ENCODE data around the gene CYP1B1. TPM values are rescaled to one million over a fixed set of nuclear protein-coding genes. Genes with fewer than 3 reads are reported as not detected.
A peak's percentile ranks its signal among the peaks of the same experiment; 100 is the strongest.

The CYP1B1 gene
- total RNA-seq, 2 donors from 2014 or later = 4.8 to 6.3 TPM

DNA sequence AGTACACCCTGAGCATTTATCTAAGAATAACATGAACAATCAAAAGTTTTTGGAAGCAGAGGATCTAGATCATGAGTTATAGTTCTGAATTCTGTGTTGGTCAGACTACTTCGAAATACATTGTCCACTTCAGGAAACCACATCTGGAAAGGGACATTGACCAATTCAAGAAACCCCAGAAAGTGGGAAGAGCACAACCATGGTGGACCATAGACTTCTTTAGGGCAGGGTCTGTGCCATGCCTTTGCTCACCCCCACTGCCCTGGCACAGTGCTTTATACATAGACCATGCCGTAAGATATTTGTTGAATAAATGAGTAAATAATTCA, 44.3 kb upstream of the CYP1B1 start:
- no peaks in the 10 kb centered on the region for H3K36me3 ChIP-seq (ENCODE audit: control insufficient read depth, insufficient read depth, low read length)
- H3K27me3 Mint-ChIP-seq (ENCODE audit: insufficient read depth) = peaks cover 2% of the 10 kb centered on the region
- no peaks in the 10 kb centered on the region for H3K27me3 ChIP-seq (ENCODE audit: control insufficient read depth, insufficient read depth, low read length, poor library complexity, severe bottlenecking)
- H3K4me3 ChIP-seq (ENCODE audit: low read length) = no peak overlapping the region
- H3K27ac Mint-ChIP-seq = no peak overlapping the region
- no peak overlapping the region for H3K27ac ChIP-seq (ENCODE audit: low read depth, low read length)
- no peaks in the 10 kb centered on the region for H3K4me1 ChIP-seq (ENCODE audit: control insufficient read depth, insufficient read depth, low read length)
- no peaks in the 10 kb centered on the region for H3K9me3 ChIP-seq (ENCODE audit: control insufficient read depth, low read length)
- 92 to 100% methylated on average over 2 of the region's 2 CpGs for WGBS, 2 experiments (ENCODE audit: insufficient coverage in 1 of 2, insufficient read length in 1 of 2)
- peaks cover 2% of the 10 kb centered on the region for H3K36me3 Mint-ChIP-seq (ENCODE audit: low read depth)
- TF ChIP-seq, protein P1, sequence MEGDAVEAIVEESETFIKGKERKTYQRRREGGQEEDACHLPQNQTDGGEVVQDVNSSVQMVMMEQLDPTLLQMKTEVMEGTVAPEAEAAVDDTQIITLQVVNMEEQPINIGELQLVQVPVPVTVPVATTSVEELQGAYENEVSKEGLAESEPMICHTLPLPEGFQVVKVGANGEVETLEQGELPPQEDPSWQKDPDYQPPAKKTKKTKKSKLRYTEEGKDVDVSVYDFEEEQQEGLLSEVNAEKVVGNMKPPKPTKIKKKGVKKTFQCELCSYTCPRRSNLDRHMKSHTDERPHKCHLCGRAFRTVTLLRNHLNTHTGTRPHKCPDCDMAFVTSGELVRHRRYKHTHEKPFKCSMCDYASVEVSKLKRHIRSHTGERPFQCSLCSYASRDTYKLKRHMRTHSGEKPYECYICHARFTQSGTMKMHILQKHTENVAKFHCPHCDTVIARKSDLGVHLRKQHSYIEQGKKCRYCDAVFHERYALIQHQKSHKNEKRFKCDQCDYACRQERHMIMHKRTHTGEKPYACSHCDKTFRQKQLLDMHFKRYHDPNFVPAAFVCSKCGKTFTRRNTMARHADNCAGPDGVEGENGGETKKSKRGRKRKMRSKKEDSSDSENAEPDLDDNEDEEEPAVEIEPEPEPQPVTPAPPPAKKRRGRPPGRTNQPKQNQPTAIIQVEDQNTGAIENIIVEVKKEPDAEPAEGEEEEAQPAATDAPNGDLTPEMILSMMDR (conservative IDR thresholded peaks at IDR 0.05) = no peak
- no peak overlapping the region for H3K4me3 Mint-ChIP-seq
- peaks cover 12% of the 10 kb centered on the region for H3K4me1 Mint-ChIP-seq
- H3K9ac ChIP-seq (ENCODE audit: extremely low read depth, low read length, poor library complexity, severe bottlenecking) = no peak overlapping the region
- DNase-seq = no peak
- no peaks in the 10 kb centered on the region for H3K9me3 Mint-ChIP-seq

DNA sequence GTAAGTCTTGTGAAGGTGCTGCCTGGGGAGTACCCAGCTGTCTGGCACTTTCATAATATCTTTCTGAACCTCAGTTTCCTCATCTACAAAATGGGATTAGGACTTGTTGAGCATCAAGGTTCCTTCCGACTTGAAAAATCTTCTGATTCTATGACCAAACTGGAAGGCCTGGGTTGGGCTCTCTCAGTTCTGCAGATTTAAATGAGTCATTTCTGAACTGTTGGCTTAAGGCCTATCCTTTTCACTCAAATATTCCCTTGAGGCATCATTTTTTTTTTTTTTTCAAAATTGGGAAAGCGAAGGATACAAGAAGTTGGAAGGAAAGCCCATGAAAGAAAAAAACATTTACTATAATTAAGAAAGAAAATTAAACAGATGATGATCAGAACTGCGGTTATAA, 40.8 kb upstream of the CYP1B1 start:
- Mint-ChIP-seq H3K9me3 (peaks cover 14% of the 10 kb centered on the region), H3K4me1 (peaks cover 24% of the 10 kb centered on the region), H3K36me3 (ENCODE audit: low read depth) (peaks cover 5% of the 10 kb centered on the region), H3K27me3 (ENCODE audit: insufficient read depth) (peaks cover 20% of the 10 kb centered on the region), H3K4me3 (no peak overlapping the region), H3K27ac (no peak overlapping the region)
- TF ChIP-seq, protein P1 (conservative IDR thresholded peaks at IDR 0.05) = no peak
- 98 to 100% methylated on average over 2 of the region's 3 CpGs for WGBS, 2 experiments (ENCODE audit: insufficient coverage in 1 of 2, insufficient read length in 1 of 2)
- H3K4me3 ChIP-seq (ENCODE audit: low read length) = no peak overlapping the region
- no peak overlapping the region for H3K9ac ChIP-seq (ENCODE audit: extremely low read depth, low read length, poor library complexity, severe bottlenecking)
- no peaks in the 10 kb centered on the region for H3K27me3 ChIP-seq (ENCODE audit: control insufficient read depth, insufficient read depth, low read length, poor library complexity, severe bottlenecking)
- peaks cover 5% of the 10 kb centered on the region for H3K9me3 ChIP-seq (ENCODE audit: control insufficient read depth, low read length)
- H3K4me1 ChIP-seq (ENCODE audit: control insufficient read depth, insufficient read depth, low read length) = no peaks in the 10 kb centered on the region
- H3K36me3 ChIP-seq (ENCODE audit: control insufficient read depth, insufficient read depth, low read length) = no peaks in the 10 kb centered on the region
- no peak overlapping the region for H3K27ac ChIP-seq (ENCODE audit: low read depth, low read length)
- DNase-seq = no peak

DNA sequence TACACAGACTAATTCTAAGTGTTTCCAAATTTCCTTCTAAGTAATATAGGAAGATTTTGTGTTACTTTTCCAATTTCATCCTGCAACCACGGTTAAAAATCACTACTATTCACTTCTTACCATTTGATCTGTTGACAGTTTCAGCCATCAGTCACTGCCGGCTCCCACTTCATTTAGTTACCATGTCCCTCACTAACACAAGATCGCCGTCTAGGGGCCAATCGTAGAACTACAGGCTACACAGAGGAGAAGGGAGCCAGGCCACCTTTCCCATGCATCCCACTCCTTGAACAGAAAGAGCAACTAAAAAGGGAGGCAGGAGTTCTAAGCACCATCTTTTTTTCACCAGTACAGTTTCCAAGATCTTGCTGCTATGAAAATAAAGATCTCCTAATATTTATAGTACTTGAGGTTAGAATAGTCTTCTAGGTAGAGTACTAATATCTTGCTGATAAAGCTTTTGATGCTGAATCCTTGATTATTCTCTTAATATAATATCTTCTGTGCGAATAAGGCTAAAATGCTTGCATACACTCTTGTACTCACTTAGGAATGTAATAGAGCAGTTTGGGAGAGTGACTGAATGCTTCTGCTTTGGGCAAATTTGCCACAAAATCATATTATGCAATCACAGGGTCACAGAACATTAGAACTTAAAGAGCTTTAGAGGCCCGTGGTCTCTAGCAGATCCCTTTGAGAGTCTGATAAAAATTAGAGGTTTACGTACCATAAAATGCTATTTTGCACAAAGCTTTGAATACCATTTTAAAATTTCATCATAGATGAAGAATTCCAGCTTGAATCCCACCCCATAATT, 39.5 kb upstream of the CYP1B1 start:
- no peaks in the 10 kb centered on the region for H3K4me1 ChIP-seq (ENCODE audit: control insufficient read depth, insufficient read depth, low read length)
- peaks cover 7% of the 10 kb centered on the region for H3K36me3 Mint-ChIP-seq (ENCODE audit: low read depth)
- peak; percentile 98 for DNase-seq
- H3K9me3 Mint-ChIP-seq = peaks cover 21% of the 10 kb centered on the region
- peaks cover 31% of the 10 kb centered on the region for H3K27me3 Mint-ChIP-seq (ENCODE audit: insufficient read depth)
- H3K36me3 ChIP-seq (ENCODE audit: control insufficient read depth, insufficient read depth, low read length) = no peaks in the 10 kb centered on the region
- no peak overlapping the region for H3K27ac Mint-ChIP-seq
- peaks cover 5% of the 10 kb centered on the region for H3K9me3 ChIP-seq (ENCODE audit: control insufficient read depth, low read length)
- no peak overlapping the region for H3K4me3 ChIP-seq (ENCODE audit: low read length)
- TF ChIP-seq, protein P1 (conservative IDR thresholded peaks at IDR 0.05) = peak; percentile 99
- H3K27me3 ChIP-seq (ENCODE audit: control insufficient read depth, insufficient read depth, low read length, poor library complexity, severe bottlenecking) = no peaks in the 10 kb centered on the region
- H3K27ac ChIP-seq (ENCODE audit: low read depth, low read length) = no peak overlapping the region
- no peak overlapping the region for H3K9ac ChIP-seq (ENCODE audit: extremely low read depth, low read length, poor library complexity, severe bottlenecking)
- 37 to 100% methylated on average over 1 to 8 of the region's 8 CpGs for WGBS, 2 experiments (ENCODE audit: insufficient coverage in 1 of 2, insufficient read length in 1 of 2)
- no peak overlapping the region for H3K4me3 Mint-ChIP-seq
- peaks cover 21% of the 10 kb centered on the region for H3K4me1 Mint-ChIP-seq

Measured in endodermal cell (in vitro differentiated cells).